Measurements from ENCODE around the gene GTF2H1. TPM values are rescaled to one million over a fixed set of nuclear protein-coding genes. Genes with fewer than 3 reads are reported as not detected.

Gene GTF2H1
- total RNA-seq, 4 donors from 2014 or later = 50.7 to 80.4 (median 77.1) TPM

DNA sequence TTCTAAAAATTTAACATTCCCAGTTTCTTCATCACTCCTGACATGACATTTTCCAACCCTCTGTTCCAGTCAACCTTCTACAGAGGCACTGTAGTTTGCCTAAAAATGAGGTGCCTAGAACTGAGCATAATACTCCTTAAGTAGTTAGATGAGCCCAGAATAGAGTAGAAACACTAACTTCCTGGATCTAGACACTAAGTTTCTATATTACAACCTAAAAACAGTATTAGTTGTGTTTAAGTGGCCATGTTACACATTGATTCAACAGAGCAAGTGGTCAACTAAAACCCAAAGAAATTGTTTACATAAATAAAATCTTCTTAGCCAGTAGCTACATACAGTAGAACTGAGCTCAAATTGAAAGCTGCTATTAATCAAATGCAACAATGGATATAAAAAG is 1.8 kb upstream of the GTF2H1 start:
- TF ChIP-seq, protein P1, sequence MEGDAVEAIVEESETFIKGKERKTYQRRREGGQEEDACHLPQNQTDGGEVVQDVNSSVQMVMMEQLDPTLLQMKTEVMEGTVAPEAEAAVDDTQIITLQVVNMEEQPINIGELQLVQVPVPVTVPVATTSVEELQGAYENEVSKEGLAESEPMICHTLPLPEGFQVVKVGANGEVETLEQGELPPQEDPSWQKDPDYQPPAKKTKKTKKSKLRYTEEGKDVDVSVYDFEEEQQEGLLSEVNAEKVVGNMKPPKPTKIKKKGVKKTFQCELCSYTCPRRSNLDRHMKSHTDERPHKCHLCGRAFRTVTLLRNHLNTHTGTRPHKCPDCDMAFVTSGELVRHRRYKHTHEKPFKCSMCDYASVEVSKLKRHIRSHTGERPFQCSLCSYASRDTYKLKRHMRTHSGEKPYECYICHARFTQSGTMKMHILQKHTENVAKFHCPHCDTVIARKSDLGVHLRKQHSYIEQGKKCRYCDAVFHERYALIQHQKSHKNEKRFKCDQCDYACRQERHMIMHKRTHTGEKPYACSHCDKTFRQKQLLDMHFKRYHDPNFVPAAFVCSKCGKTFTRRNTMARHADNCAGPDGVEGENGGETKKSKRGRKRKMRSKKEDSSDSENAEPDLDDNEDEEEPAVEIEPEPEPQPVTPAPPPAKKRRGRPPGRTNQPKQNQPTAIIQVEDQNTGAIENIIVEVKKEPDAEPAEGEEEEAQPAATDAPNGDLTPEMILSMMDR (IDR thresholded peaks at IDR 0.05; ENCODE audit: low read depth) = no peak

DNA sequence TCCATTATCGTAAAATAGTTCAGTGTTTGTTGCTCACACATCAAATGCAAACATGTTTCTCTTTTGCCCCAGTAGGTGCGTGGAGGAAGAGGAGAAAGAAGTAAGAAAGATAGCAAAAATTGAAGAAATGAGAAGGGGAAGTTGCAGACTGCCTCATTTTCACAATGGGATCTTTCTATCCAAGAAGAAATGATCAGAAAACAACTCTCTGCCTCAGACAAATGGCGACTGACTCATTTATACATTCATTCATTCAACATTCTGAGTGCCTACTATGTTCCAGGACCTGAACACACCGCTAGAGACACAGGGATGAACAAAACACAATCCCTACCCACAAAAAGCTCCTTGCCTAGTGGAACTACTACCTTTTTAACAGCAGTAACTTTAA is 794 bp upstream of the GTF2H1 start:
- TF ChIP-seq, protein P1 (IDR thresholded peaks at IDR 0.05; ENCODE audit: low read depth) = no peak

DNA sequence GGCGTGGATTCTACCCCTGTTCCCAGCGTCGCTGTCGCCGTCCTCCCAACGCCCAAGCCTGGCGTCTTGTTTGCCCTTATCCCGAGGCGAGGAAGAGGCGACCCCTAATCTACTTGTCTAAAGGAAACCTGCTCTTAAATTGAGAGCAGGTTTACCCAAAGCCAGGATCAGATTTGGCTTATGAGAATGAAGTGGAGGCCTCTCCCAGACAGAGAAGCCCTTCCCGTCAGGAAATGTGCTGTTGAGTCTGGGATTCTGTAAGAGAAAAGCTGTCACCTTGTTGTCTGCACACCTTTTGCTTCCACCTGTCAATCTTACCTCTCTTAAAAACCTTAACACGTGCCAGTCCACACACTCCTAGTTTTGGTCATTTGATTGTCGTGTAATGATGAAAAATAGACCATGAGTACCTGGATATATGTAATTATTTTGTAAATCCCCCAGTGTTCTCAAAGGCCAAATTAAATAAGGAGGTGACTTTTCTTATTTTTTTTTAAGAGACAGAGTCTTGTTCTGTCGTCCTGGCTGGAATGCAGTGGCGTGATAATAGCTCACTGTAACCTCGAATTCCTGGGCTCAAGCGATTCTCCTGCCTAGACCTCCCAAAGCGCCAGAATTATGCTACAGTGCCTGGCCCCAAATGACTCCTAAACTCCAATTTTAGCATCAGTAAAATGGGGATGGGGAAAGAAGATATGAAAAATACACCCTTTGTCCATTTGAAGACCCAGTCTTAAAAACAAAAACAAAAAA is 627 bp downstream of the GTF2H1 start:
- TF ChIP-seq, protein P1 (IDR thresholded peaks at IDR 0.05; ENCODE audit: low read depth) = no peak

DNA sequence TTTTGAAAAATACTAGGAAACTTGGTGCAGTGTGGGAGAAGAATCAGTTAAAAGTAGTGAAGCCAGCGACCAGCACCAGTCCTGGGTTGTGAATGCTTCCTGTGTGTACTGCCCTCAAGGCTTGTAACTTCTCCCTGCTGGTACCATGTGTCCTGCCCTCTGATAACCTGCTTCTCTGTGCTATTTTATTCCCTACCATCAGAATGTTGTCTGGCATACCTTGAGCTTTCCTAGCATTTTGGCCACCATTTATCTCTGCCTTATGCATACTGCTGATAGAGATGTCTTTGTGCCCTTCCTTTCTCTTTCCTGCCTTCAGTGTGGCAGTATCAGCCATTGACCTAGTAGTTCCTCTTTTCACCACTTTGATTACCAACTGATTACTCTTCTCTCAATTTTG is 2.0 kb downstream of the GTF2H1 start:
- TF ChIP-seq, protein P1 (IDR thresholded peaks at IDR 0.05; ENCODE audit: low read depth) = no peak

DNA sequence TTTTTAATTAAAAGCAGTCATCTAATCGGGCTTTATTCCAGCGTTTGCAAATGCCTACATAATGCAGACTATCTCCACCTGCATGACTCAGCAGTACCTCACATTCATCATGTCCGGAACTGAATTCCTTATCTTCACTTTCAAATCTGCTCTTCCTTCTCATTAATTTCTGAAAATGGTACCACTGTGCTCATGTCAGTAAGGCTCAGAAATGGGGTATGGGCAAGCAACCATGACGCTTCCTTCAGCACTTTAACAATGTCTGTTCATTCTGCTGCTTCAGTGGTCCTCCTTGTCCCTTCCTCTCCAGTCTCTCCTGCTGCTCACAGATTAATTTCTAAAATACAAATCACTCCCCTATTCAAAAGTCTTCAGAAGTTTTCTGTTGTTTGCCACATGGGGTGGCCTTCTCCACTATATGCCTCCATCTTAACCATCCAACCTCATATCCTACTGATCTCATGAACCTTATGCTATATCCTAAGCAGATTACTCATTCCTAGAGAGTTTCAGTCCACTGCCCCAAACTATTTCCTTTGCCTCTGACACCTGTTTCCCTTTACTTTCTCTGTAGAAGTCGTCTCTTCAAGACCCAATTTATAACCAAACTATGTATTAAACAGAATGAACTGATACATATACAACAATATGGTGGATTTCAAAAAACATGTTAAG is 7.0 kb downstream of the GTF2H1 start:
- TF ChIP-seq, protein P1 (IDR thresholded peaks at IDR 0.05; ENCODE audit: low read depth) = no peak

DNA sequence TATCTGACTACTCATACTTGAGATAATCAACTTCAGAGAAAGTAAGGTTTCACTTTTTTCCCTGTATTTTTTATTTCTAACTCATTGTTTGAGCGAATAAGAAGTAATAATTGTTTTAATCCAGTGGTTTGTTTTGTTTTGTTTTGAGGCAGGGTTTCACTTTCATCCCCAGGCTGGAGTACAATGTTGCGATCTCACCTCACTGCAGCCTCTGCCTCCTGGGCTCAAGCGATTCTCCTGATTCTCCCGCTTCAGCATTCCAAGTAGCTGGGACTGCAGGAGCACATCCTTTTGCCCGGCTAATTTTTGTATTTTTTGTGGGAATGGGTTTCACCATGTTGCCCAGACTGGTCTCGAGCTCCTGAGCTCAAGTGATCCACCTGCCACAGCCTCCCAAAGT is 8.6 kb downstream of the GTF2H1 start:
- TF ChIP-seq, protein P1 (IDR thresholded peaks at IDR 0.05; ENCODE audit: low read depth) = no peak

DNA sequence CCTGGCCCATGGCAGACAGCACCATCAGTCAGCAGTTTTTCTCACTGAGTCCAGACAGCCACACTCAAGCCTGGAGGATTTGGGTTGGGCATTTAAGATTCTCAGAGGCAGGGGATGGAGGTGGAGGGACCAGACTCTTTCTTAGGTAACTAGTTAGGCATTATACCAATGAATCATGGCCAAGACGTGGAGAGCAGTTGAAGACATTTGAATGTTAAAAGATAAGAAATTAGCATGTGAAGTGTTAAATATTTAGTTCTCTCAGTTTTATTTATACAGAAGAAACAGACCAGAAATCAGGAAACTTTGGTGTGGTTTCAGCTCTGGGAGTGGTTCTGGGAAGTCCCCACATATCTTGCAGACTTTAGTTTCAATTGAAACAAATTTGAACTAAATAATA is 9.9 kb downstream of the GTF2H1 start:
- TF ChIP-seq, protein P1 (IDR thresholded peaks at IDR 0.05; ENCODE audit: low read depth) = no peak

Measured in subcutaneous adipose tissue (tissue), 4 donors.